RWPE1 (cell line): ENCODE measurements around the gene MYO10.

Experiments used
- CTCF ChIA-PET: fragments of 350-600 bp; sonication (Branson Sonifier 250); formaldehyde crosslinking; extraction: SDS; loops from one replicate; lab custom pipeline; 2021; lab: Yijun Ruan, JAX
- POLR2A ChIA-PET: fragments of 400-600 bp; formaldehyde crosslinking; extraction: SDS; loops from one replicate; lab custom pipeline; 2020; ENCODE audit warnings: antibody characterized with exemption; ENCODE audit not compliant: low non-redundant PET; lab: Yijun Ruan, JAX
- DNase-seq: peaks from one replicate; pipeline ENCODE4 v3.0.0; 2012; ENCODE audit warnings: low spot score
- H3K27ac ChIP-seq: fragments of 450-650 bp; 2 replicates; pipeline ENCODE4 v1.5.1; 2017
- TF ChIP-seq, protein P1 (sequence below): fragments of 450-650 bp; conservative IDR thresholded peaks from 2 replicates; pipeline ENCODE4 v1.5.1; 2017; ENCODE audit warnings: low read depth, mild to moderate bottlenecking

MYO10 gene

DNA sequence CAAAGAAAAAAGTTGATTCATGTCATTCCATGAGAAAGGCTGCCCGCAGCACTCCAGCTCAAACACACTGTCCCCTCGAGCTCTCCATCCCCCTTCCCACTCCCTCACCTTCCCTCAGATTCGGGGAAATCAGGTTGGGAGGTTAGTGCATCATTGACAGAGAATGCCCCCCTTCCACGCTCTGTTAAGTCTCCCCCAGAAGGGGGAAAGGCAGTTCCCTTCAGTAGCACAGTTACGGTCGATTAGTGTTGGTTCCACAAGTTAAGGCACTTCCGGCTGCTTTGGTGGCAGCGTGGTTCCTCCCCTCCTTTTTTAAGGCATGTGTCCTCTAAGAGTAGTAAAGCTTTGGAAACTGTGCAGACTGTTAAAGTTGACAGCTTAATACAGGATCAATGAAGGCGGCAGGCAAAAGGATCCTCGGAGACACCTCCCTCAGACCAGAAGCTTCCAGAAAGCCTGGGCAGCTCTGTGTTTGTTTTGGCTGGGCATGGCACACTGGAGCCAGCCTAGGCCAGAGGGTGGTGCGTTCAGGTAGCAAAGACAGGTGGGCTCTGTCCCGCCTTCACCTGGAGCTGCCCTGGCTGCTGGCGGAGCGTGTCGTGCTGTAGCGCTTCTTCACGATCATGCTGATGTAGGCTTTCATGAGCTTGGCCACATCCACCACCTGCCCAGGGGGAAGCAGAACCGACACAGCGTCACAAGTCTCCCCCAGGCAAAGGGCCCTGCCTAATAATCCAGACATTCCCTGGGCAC, 269.8 kb downstream of the MYO10 start:
- TF ChIP-seq, protein P1, sequence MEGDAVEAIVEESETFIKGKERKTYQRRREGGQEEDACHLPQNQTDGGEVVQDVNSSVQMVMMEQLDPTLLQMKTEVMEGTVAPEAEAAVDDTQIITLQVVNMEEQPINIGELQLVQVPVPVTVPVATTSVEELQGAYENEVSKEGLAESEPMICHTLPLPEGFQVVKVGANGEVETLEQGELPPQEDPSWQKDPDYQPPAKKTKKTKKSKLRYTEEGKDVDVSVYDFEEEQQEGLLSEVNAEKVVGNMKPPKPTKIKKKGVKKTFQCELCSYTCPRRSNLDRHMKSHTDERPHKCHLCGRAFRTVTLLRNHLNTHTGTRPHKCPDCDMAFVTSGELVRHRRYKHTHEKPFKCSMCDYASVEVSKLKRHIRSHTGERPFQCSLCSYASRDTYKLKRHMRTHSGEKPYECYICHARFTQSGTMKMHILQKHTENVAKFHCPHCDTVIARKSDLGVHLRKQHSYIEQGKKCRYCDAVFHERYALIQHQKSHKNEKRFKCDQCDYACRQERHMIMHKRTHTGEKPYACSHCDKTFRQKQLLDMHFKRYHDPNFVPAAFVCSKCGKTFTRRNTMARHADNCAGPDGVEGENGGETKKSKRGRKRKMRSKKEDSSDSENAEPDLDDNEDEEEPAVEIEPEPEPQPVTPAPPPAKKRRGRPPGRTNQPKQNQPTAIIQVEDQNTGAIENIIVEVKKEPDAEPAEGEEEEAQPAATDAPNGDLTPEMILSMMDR, result no peak
- no peak for DNase-seq
- H3K27ac ChIP-seq, result 0 out of 2 replicates have a peak overlapping the region, but pooled peaks have one; percentile 4
- POLR2A ChIA-PET, result no interaction called here
- CTCF ChIA-PET, result interaction anchor here (0.8 to 1.8 kb wide), 4 partner anchors 9 to 525 kb away, joined by 3 to 8 read pairs (median 5); no protein-coding TSS in a partner anchor

DNA sequence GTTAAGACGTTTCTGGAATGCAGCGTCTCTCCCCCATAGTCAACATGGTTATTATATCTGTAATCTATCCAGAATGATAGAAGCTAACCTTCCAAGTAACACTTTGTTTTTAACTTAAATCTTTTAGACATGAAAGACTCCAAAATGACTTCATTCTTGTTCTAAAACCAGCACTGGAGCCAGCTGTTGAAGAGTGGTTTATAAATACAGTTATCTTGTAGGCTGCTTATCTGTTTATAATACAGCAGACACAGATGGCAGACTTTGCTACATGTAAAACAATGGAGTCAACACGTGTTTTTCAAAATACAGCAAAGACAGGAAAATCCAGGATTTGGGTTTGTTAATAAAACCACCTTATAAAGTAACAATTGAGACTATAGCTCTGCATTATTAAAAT, 270.5 kb downstream of the MYO10 start:
- TF ChIP-seq, protein P1, result no peak
- no peak overlapping the region for H3K27ac ChIP-seq
- no peak for DNase-seq
- ChIA-PET CTCF (interaction anchor here (1.0 kb wide), 1 partner anchor 525 kb away, joined by 3 read pairs; no protein-coding TSS in a partner anchor), POLR2A (no interaction called here)

DNA sequence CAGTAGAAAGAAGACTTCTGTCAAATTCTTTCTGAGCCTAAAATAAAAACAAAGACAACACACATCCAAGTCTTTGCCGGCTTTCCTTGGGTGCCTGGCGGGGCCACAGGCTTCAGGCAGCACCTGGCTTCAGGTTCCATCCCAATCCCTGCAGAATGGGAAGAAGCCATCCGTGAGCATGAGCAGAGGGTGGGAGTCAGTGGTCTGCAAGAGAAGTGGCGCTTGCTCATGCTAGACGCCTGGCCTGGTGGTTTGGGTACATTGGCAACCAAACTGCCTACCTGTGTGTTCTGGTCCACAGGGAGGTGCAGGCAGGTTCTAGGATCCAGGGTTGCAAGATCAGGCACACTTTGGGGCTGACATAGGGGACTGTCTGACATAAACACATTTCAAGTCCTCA, 271.7 kb downstream of the MYO10 start:
- DNase-seq, result no peak
- ChIA-PET POLR2A (no interaction called here), CTCF (no interaction called here)
- H3K27ac ChIP-seq, result no peak overlapping the region
- TF ChIP-seq, protein P1, result no peak

DNA sequence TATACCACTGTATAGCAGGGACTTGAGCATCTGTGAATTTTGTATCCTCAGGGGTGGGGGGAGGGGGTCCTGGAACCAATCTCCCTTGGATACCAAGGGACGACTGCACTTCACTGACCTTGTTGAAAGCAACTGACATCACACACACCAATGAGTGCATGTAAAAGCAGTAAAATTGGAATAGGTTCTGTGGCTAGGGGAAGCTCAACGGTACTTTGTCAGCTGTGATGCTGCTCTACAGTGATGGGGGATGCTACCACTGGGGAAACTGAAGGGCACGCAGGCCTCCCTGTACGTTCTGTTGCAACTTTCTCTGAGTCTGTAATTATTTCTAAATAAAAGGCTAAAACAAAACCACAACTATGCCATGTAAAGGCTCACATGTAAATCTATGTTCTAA, 272.2 kb downstream of the MYO10 start:
- H3K27ac ChIP-seq, result no peak overlapping the region
- ChIA-PET POLR2A (no interaction called here), CTCF (no interaction called here)
- no peak for DNase-seq
- TF ChIP-seq, protein P1, result no peak

DNA sequence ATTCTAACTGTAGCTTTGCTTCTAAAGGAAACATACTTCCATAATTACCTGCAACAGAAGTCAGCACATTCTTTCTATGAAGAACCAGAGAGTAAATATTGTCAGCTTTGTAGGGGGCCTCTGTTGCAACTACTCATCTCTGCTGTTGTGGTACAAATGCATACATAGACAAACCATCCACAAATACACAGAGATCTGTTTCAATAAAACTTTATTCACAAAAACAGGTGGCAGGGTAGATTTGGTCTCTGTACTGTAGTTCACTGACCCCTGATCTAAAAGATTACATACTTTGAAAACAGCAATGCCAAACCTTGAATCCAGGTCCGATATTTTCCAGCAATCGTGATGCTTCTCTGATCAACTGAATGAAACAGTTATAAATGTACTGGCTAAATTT, 274.4 kb downstream of the MYO10 start:
- no peak overlapping the region for H3K27ac ChIP-seq
- POLR2A ChIA-PET, result no interaction called here
- DNase-seq, result no peak
- TF ChIP-seq, protein P1, result no peak
- CTCF ChIA-PET, result interaction anchor here (0.8 kb wide), 1 partner anchor 529 kb away, joined by 3 read pairs; no protein-coding TSS in a partner anchor

DNA sequence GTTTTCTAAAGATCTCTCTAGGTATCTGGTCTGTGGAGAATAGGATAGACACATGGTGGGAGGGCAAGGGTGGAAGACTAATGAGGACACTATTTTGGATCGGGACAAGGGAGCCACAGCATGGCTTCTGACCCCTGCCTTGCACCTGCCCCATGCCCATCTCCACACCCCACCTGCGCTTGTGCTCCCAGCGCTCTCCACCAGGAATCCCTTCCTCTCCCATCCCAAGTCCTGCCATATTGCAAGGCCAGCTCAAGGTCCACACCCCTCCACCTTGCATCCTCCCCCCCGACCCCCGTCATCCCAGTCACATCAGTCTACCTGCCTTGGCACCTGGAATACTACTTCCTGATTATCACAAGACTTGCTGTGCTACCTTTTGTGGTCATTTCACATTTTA, 275.1 kb downstream of the MYO10 start:
- POLR2A ChIA-PET, result no interaction called here
- no peak overlapping the region for H3K27ac ChIP-seq
- no peak for DNase-seq
- TF ChIP-seq, protein P1, result no peak
- CTCF ChIA-PET, result interaction anchor here (0.5 kb wide), 1 partner anchor 384 kb away, joined by 3 read pairs; no protein-coding TSS in a partner anchor
